KBM-7 (cell line): ENCODE results near the gene ASTE1.
A peak's percentile ranks its signal among the peaks of the same experiment; 100 is the strongest.

ENCODE experiments used
- DNase-seq: peaks from one replicate; pipeline ENCODE4 v3.0.0-alpha.2; 2015
- in situ Hi-C: fragments of 300-500 bp; cut with MboI; formaldehyde crosslinking; loops from 2 replicates; pipeline ENCODE4 v1.14.3; 2020; ENCODE audit warnings: low sequenced_read_pairs, low pct_unique_long_range_greater_than_20kb, mixed read lengths

Gene ASTE1

GRCh38 chr3:131026321-131027151 lies at the start of gene ASTE1, which contains the start of gene NEK11:
Gene ASTE1 (minus strand): TSS chr3:131026825. CDS start chr3:131025306, 1,519 bp downstream.
Gene NEK11 (plus strand): TSS chr3:131026877. CDS start chr3:131029709, 2,832 bp downstream.
- peak; percentile 93 for DNase-seq
- in situ Hi-C loops: loop anchor here (25.0 kb wide), 1 partner anchor 986 kb away; no protein-coding TSS in a partner anchor

GRCh38 chr3:131075632-131076328 lies 49.2 kb upstream of the ASTE1 start:
- in situ Hi-C loops: no loop called here
- peak; percentile 27 for DNase-seq

- in situ Hi-C loops: no loop called here
These were observed 46.2 kb upstream of the ASTE1 start for GRCh38 chr3:131072845-131073244.

GRCh38 chr3:131072099-131072559 lies 45.5 kb upstream of the ASTE1 start:
- peak; percentile 97 for DNase-seq

More at GRCh38 chr3:131072845-131073244, 46.2 kb upstream of the ASTE1 start:
- DNase-seq: no peak

GRCh38 chr3:131067983-131068382 lies 41.4 kb upstream of the ASTE1 start:
- in situ Hi-C loops: no loop called here
- DNase-seq: no peak

More at GRCh38 chr3:131072099-131072559, 45.5 kb upstream of the ASTE1 start:
- in situ Hi-C loops: no loop called here

- in situ Hi-C loops: no loop called here
- peak; percentile 34 for DNase-seq
These were observed 26.6 kb upstream of the ASTE1 start for GRCh38 chr3:131053043-131053859.

- no peak for DNase-seq
- in situ Hi-C loops: no loop called here
These were observed 23.4 kb upstream of the ASTE1 start for GRCh38 chr3:131050001-131050400.

GRCh38 chr3:131048030-131048429 lies 21.4 kb upstream of the ASTE1 start:
- DNase-seq: no peak
- in situ Hi-C loops: loop anchor here (25.0 kb wide), 1 partner anchor 964 kb away; no protein-coding TSS in a partner anchor

- no peak for DNase-seq
- in situ Hi-C loops: loop anchor here (25.0 kb wide), 1 partner anchor 965 kb away; no protein-coding TSS in a partner anchor
These were observed 21.0 kb upstream of the ASTE1 start for GRCh38 chr3:131047582-131047981.

GRCh38 chr3:131042271-131042985 lies 15.8 kb upstream of the ASTE1 start:
- in situ Hi-C loops: loop anchor here (25.0 kb wide), 1 partner anchor 970 kb away; no protein-coding TSS in a partner anchor
- DNase-seq: peak; percentile 50

- DNase-seq: no peak
- in situ Hi-C loops: loop anchor here (25.0 kb wide), 1 partner anchor 974 kb away; no protein-coding TSS in a partner anchor
These were observed 11.7 kb upstream of the ASTE1 start for GRCh38 chr3:131038326-131038725.

GRCh38 chr3:131036986-131037385 lies 10.4 kb upstream of the ASTE1 start:
- no peak for DNase-seq
- in situ Hi-C loops: loop anchor here (25.0 kb wide), 1 partner anchor 975 kb away; no protein-coding TSS in a partner anchor

GRCh38 chr3:131036200-131036816 lies 9.7 kb upstream of the ASTE1 start:
- in situ Hi-C loops: loop anchor here (25.0 kb wide), 1 partner anchor 976 kb away; no protein-coding TSS in a partner anchor
- DNase-seq: no peak

GRCh38 chr3:131033480-131034080 lies 7.0 kb upstream of the ASTE1 start:
- in situ Hi-C loops: loop anchor here (25.0 kb wide), 1 partner anchor 979 kb away; no protein-coding TSS in a partner anchor
- peak; percentile 68 for DNase-seq

- in situ Hi-C loops: loop anchor here (25.0 kb wide), 1 partner anchor 981 kb away; no protein-coding TSS in a partner anchor
- DNase-seq: no peak
These were observed 5.0 kb upstream of the ASTE1 start for GRCh38 chr3:131031660-131032059.

- in situ Hi-C loops: loop anchor here (25.0 kb wide), 1 partner anchor 983 kb away; no protein-coding TSS in a partner anchor
- no peak for DNase-seq
These were observed 2.2 kb upstream of the ASTE1 start for GRCh38 chr3:131028844-131029243.

- DNase-seq: no peak
- in situ Hi-C loops: loop anchor here (25.0 kb wide), 1 partner anchor 987 kb away; no protein-coding TSS in a partner anchor
These were observed 1.1 kb downstream of the ASTE1 start for GRCh38 chr3:131025539-131025938.
